Upper lobe of right lung (tissue), 1 donor: ENCODE results near the gene LONP2. TPM values are rescaled to one million over a fixed set of nuclear protein-coding genes. Genes with fewer than 3 reads are reported as not detected.

Experiments used
- ATAC-seq: fragments of 200-7000 bp; cut with Tn5 transposase; one replicate; pipeline ENCODE4 v1.9.1; 2020; ENCODE audit warnings: mild to moderate bottlenecking, moderate library complexity
- DNase-seq: peaks from one replicate; pipeline ENCODE4 v3.0.0-alpha.2; 2020
- H3K27ac ChIP-seq: fragments of 200-600 bp; one replicate; pipeline ENCODE4 v1.8.0; 2022
- H3K27me3 ChIP-seq: fragments of 200-600 bp; one replicate; pipeline ENCODE4 v1.8.0; 2022; ENCODE audit warnings: mild to moderate bottlenecking
- H3K36me3 ChIP-seq: fragments of 200-600 bp; one replicate; pipeline ENCODE4 v1.8.0; 2022
- H3K4me1 ChIP-seq: fragments of 200-600 bp; one replicate; pipeline ENCODE4 v1.8.0; 2022
- H3K4me3 ChIP-seq: fragments of 200-600 bp; one replicate; pipeline ENCODE4 v1.8.0; 2022; ENCODE audit warnings: mild to moderate bottlenecking
- H3K9me3 ChIP-seq: fragments of 200-600 bp; one replicate; pipeline ENCODE4 v1.8.0; 2022
- CTCF ChIP-seq: fragments of 200-600 bp; IDR thresholded peaks from one replicate; pipeline ENCODE4 v1.8.0; 2022; ENCODE audit warnings: antibody characterized with exemption
- intact Hi-C: fragments of 100-400 bp; cut with DNase I; formaldehyde crosslinking; loops from one replicate; pipeline ENCODE4 v1.11.0; 2022
- total RNA-seq: library from RNA; stranded (reverse); fragmentation: NEBNext Ultra II Directional; extraction: Animal tissue kit (Norgen Biotek cat#: 25700); gene quantifications from one replicate; pipeline ENCODE4 v1.2.1, GENCODE V29; 2021
- donor health status: DM: no; HTN: yes; CAD: no; lungs with severe emphysema.

LONP2 gene
- total RNA-seq, 1 donor from 2014 or later, result 63.3 TPM

- peaks cover 47% of the 10 kb centered on the region for H3K36me3 ChIP-seq
- H3K27me3 ChIP-seq, result no peaks in the 10 kb centered on the region
- DNase-seq (no peak), ATAC-seq (no peak)
- no peaks in the 10 kb centered on the region for H3K9me3 ChIP-seq
- TF ChIP-seq CTCF, result no peak
- no peak overlapping the region for H3K27ac ChIP-seq
- H3K4me3 ChIP-seq, result no peak overlapping the region
- H3K4me1 ChIP-seq, result no peaks in the 10 kb centered on the region
- intact Hi-C loops, result no loop called here
Measured at GRCh38 chr16:48274476-48274875, 30.4 kb downstream of the LONP2 start.

GRCh38 chr16:48276102-48276501 lies 32.0 kb downstream of the LONP2 start:
- TF ChIP-seq CTCF, result no peak
- no peak for ATAC-seq
- H3K36me3 ChIP-seq, result peaks cover 36% of the 10 kb centered on the region
- no peaks in the 10 kb centered on the region for H3K4me1 ChIP-seq
- no peaks in the 10 kb centered on the region for H3K27me3 ChIP-seq
- intact Hi-C loops, result no loop called here
- no peak for DNase-seq
- H3K9me3 ChIP-seq, result no peaks in the 10 kb centered on the region
- H3K27ac ChIP-seq, result no peak overlapping the region
- H3K4me3 ChIP-seq, result no peak overlapping the region

GRCh38 chr16:48277158-48277557 lies 33.1 kb downstream of the LONP2 start:
- no peak for DNase-seq
- Histone ChIP-seq H3K4me3 (no peak overlapping the region), H3K9me3 (no peaks in the 10 kb centered on the region), H3K36me3 (peaks cover 26% of the 10 kb centered on the region), H3K4me1 (no peaks in the 10 kb centered on the region), H3K27me3 (no peaks in the 10 kb centered on the region), H3K27ac (no peak overlapping the region)
- intact Hi-C loops, result no loop called here
- no peak for ATAC-seq
- TF ChIP-seq CTCF, result no peak

- H3K4me3 ChIP-seq, result no peak overlapping the region
- no peaks in the 10 kb centered on the region for H3K4me1 ChIP-seq
- no peak for ATAC-seq
- H3K9me3 ChIP-seq, result no peaks in the 10 kb centered on the region
- no peaks in the 10 kb centered on the region for H3K27me3 ChIP-seq
- intact Hi-C loops, result no loop called here
- H3K27ac ChIP-seq, result no peak overlapping the region
- no peak for TF ChIP-seq CTCF
- no peak for DNase-seq
- H3K36me3 ChIP-seq, result peaks cover 26% of the 10 kb centered on the region
Measured at GRCh38 chr16:48279199-48279598, 35.1 kb downstream of the LONP2 start.

GRCh38 chr16:48280546-48280945 lies 36.4 kb downstream of the LONP2 start:
- DNase-seq (no peak), ATAC-seq (peak; percentile 54)
- no peaks in the 10 kb centered on the region for H3K9me3 ChIP-seq
- H3K27ac ChIP-seq, result no peak overlapping the region
- no peaks in the 10 kb centered on the region for H3K27me3 ChIP-seq
- intact Hi-C loops, result no loop called here
- H3K4me1 ChIP-seq, result no peaks in the 10 kb centered on the region
- H3K4me3 ChIP-seq, result no peak overlapping the region
- peaks cover 26% of the 10 kb centered on the region for H3K36me3 ChIP-seq
- no peak for TF ChIP-seq CTCF

- no peak for DNase-seq
- no peak for TF ChIP-seq CTCF
Measured at GRCh38 chr16:48282636-48283263, 38.6 kb downstream of the LONP2 start.

More at GRCh38 chr16:48282636-48283263, 38.6 kb downstream of the LONP2 start:
- H3K9me3 ChIP-seq, result no peaks in the 10 kb centered on the region
- no peak overlapping the region for H3K4me3 ChIP-seq
- ATAC-seq, result no peak
- H3K4me1 ChIP-seq, result no peaks in the 10 kb centered on the region
- peaks cover 29% of the 10 kb centered on the region for H3K36me3 ChIP-seq
- no peak overlapping the region for H3K27ac ChIP-seq
- intact Hi-C loops, result no loop called here
- no peaks in the 10 kb centered on the region for H3K27me3 ChIP-seq
